ENCODE results near the gene ZNF654. TPM values are rescaled to one million over a fixed set of nuclear protein-coding genes. Genes with fewer than 3 reads are reported as not detected.
A peak's percentile ranks its signal among the peaks of the same experiment; 100 is the strongest.

Gene ZNF654
- total and polyA plus RNA-seq, 2 experiments from 2014 or later, result 14.3 to 15.8 TPM

- no peak overlapping the region for H3K4me2 ChIP-seq (ENCODE audit: unreplicated experiment)
- peaks cover 26% of the 10 kb centered on the region for H3K4me1 ChIP-seq (ENCODE audit: insufficient read depth)
- H3K36me3 ChIP-seq (ENCODE audit: low read depth), result no peaks in the 10 kb centered on the region
- H3K27me3 ChIP-seq (replicated peaks; ENCODE audit: insufficient read depth), result no peaks in the 10 kb centered on the region
- H3K27ac ChIP-seq, result no peak overlapping the region
- no peak overlapping the region for H3K9ac ChIP-seq
- in situ Hi-C loops (cut with MboI), result loop anchor here (25.0 kb wide), 1 partner anchor 1247 kb away; no protein-coding TSS in a partner anchor
- H3K79me2 ChIP-seq (ENCODE audit: insufficient read depth), result no peaks in the 10 kb centered on the region
- H2AFZ ChIP-seq, result peak overlapping the region; percentile 64; the same call in 1 of the 2 replicates
- no peaks in the 10 kb centered on the region for H3K9me2 ChIP-seq (ENCODE audit: insufficient read depth)
- DNase-seq, result no peak
- H3F3A ChIP-seq (ENCODE audit: insufficient read depth), result peaks cover 14% of the 10 kb centered on the region; the same call in 1 of the 2 replicates
- H4K20me1 ChIP-seq (ENCODE audit: insufficient read depth), result no peaks in the 10 kb centered on the region
- H3K4me3 ChIP-seq, result no peak overlapping the region
- TF ChIP-seq EZH2 (IDR thresholded peaks at IDR 0.05; ENCODE audit: insufficient read depth, poor library complexity, severe bottlenecking) (no peak), EZH2phosphoT487 (IDR thresholded peaks at IDR 0.05; ENCODE audit: insufficient read depth, low read depth) (no peak)
- H3K9me3 ChIP-seq (ENCODE audit: low read depth), result no peaks in the 10 kb centered on the region
- WGBS, 2 experiments (ENCODE audit: low coverage in 1 of 2, low lambda C conversion rate in 2 of 2, missing lambda C conversion rate in 2 of 2), result 82% methylated on average over 8 of the region's 8 CpGs
Observed at GRCh38 chr3:88034491-88035275, 24.4 kb upstream of the ZNF654 start.

DNA sequence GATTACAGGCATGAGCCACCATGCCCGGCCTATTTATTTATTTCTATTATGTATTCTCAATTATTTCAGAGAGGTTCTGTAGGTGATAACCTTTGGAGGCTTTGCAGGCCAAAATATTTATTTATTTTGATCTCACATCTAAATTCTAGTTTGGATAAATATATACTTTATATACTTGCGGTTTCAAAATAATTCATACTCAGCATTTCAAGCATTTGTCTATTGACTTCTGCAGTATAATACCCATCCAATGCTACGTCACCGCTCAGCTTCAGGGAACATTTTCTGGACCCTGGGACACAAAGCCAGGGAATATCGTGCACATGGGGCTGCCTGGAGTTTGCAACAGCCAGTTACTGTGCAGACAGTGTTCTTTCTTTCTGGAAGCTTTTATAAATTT is 22.8 kb upstream of the ZNF654 start:
- no peak overlapping the region for H3K9ac ChIP-seq
- H3F3A ChIP-seq (ENCODE audit: insufficient read depth), result peaks cover 14% of the 10 kb centered on the region; the same call in 1 of the 2 replicates
- no peaks in the 10 kb centered on the region for H3K9me2 ChIP-seq (ENCODE audit: insufficient read depth)
- peaks cover 20% of the 10 kb centered on the region for H3K4me1 ChIP-seq (ENCODE audit: insufficient read depth)
- H4K20me1 ChIP-seq (ENCODE audit: insufficient read depth), result no peaks in the 10 kb centered on the region
- H3K4me2 ChIP-seq (ENCODE audit: unreplicated experiment), result no peak overlapping the region
- H3K27me3 ChIP-seq (replicated peaks; ENCODE audit: insufficient read depth), result no peaks in the 10 kb centered on the region
- H3K79me2 ChIP-seq (ENCODE audit: insufficient read depth), result no peaks in the 10 kb centered on the region
- no peak overlapping the region for H2AFZ ChIP-seq
- no peak overlapping the region for H3K27ac ChIP-seq
- in situ Hi-C loops (cut with MboI), result loop anchor here (25.0 kb wide), 1 partner anchor 1249 kb away; no protein-coding TSS in a partner anchor
- DNase-seq, result no peak
- WGBS, 2 experiments (ENCODE audit: low coverage in 1 of 2, low lambda C conversion rate in 2 of 2, missing lambda C conversion rate in 2 of 2), result 82 to 90% methylated on average over 5 of the region's 5 CpGs
- no peaks in the 10 kb centered on the region for H3K9me3 ChIP-seq (ENCODE audit: low read depth)
- no peak overlapping the region for H3K4me3 ChIP-seq
- TF ChIP-seq EZH2 (IDR thresholded peaks at IDR 0.05; ENCODE audit: insufficient read depth, poor library complexity, severe bottlenecking), result no peak
- no peak for TF ChIP-seq EZH2phosphoT487 (IDR thresholded peaks at IDR 0.05; ENCODE audit: insufficient read depth, low read depth)
- H3K36me3 ChIP-seq (ENCODE audit: low read depth), result no peaks in the 10 kb centered on the region

GRCh38 chr3:88038566-88038965 is 20.5 kb upstream of the ZNF654 start:
- H3K9me2 ChIP-seq (ENCODE audit: insufficient read depth), result no peaks in the 10 kb centered on the region
- in situ Hi-C loops (cut with MboI), result loop anchor here (25.0 kb wide), 1 partner anchor 1251 kb away; no protein-coding TSS in a partner anchor
- H3K4me3 ChIP-seq, result no peak overlapping the region
- H3K4me2 ChIP-seq (ENCODE audit: unreplicated experiment), result peak overlapping the region; percentile 34
- no peaks in the 10 kb centered on the region for H3K79me2 ChIP-seq (ENCODE audit: insufficient read depth)
- no peaks in the 10 kb centered on the region for H3K9me3 ChIP-seq (ENCODE audit: low read depth)
- no peaks in the 10 kb centered on the region for H3K27me3 ChIP-seq (replicated peaks; ENCODE audit: insufficient read depth)
- peaks cover 10% of the 10 kb centered on the region for H3K4me1 ChIP-seq (ENCODE audit: insufficient read depth)
- 0 out of 2 replicates have a peak overlapping the region, but pooled peaks have one; percentile 15 for H3K9ac ChIP-seq
- no peaks in the 10 kb centered on the region for H3K36me3 ChIP-seq (ENCODE audit: low read depth)
- peak overlapping the region; percentile 78 for H3K27ac ChIP-seq
- DNase-seq, result peak; percentile 94
- WGBS, 2 experiments (ENCODE audit: low coverage in 1 of 2, low lambda C conversion rate in 2 of 2, missing lambda C conversion rate in 2 of 2), result 2 to 6% methylated on average over 2 of the region's 2 CpGs
- TF ChIP-seq EZH2phosphoT487 (IDR thresholded peaks at IDR 0.05; ENCODE audit: insufficient read depth, low read depth) (no peak), EZH2 (IDR thresholded peaks at IDR 0.05; ENCODE audit: insufficient read depth, poor library complexity, severe bottlenecking) (no peak)
- peaks cover 14% of the 10 kb centered on the region; the same call in 1 of the 2 replicates for H3F3A ChIP-seq (ENCODE audit: insufficient read depth)
- peak overlapping the region; percentile 37 for H2AFZ ChIP-seq
- no peaks in the 10 kb centered on the region for H4K20me1 ChIP-seq (ENCODE audit: insufficient read depth)

DNA sequence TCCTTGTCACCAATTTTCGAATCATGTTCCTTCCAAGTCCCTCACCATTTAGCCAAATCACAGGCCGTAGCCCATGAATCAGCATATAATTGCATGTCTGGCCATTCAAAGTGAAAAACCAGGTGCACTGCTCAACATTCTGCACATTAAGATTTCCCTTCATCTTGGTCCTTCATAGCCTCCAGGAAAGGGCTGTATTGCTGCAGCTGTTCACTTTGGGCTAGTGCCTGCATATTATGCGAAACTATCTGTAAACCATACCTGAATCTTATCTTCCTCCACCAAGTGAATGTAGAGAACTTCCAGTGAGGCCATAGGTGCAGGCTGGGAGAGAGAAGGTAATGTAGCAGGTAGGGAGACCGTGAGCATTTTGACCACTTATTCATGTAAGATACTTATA is 18.5 kb upstream of the ZNF654 start:
- H3K9me2 ChIP-seq (ENCODE audit: insufficient read depth), result no peaks in the 10 kb centered on the region
- H4K20me1 ChIP-seq (ENCODE audit: insufficient read depth), result no peaks in the 10 kb centered on the region
- in situ Hi-C loops (cut with MboI), result loop anchor here (25.0 kb wide), 1 partner anchor 1253 kb away; no protein-coding TSS in a partner anchor
- H3K27ac ChIP-seq, result no peak overlapping the region
- no peak overlapping the region for H3K4me3 ChIP-seq
- no peaks in the 10 kb centered on the region for H3K27me3 ChIP-seq (replicated peaks; ENCODE audit: insufficient read depth)
- no peaks in the 10 kb centered on the region for H3K79me2 ChIP-seq (ENCODE audit: insufficient read depth)
- no peak overlapping the region for H3K9ac ChIP-seq
- H2AFZ ChIP-seq, result no peak overlapping the region
- peaks cover 14% of the 10 kb centered on the region; the same call in 1 of the 2 replicates for H3F3A ChIP-seq (ENCODE audit: insufficient read depth)
- TF ChIP-seq EZH2phosphoT487 (IDR thresholded peaks at IDR 0.05; ENCODE audit: insufficient read depth, low read depth) (no peak), EZH2 (IDR thresholded peaks at IDR 0.05; ENCODE audit: insufficient read depth, poor library complexity, severe bottlenecking) (no peak)
- no peak for DNase-seq
- H3K4me1 ChIP-seq (ENCODE audit: insufficient read depth), result peaks cover 14% of the 10 kb centered on the region
- 89 to 92% methylated on average over 4 of the region's 4 CpGs for WGBS, 2 experiments (ENCODE audit: low coverage in 1 of 2, low lambda C conversion rate in 2 of 2, missing lambda C conversion rate in 2 of 2)
- no peak overlapping the region for H3K4me2 ChIP-seq (ENCODE audit: unreplicated experiment)
- H3K36me3 ChIP-seq (ENCODE audit: low read depth), result no peaks in the 10 kb centered on the region
- no peaks in the 10 kb centered on the region for H3K9me3 ChIP-seq (ENCODE audit: low read depth)

All from GM23248 (cell line).